B cell (primary cell): ENCODE results near the gene RIOK1. TPM values are rescaled to one million over a fixed set of nuclear protein-coding genes. Genes with fewer than 3 reads are reported as not detected.

ENCODE experiments used
- ATAC-seq: fragments of 200-7000 bp; cut with Tn5 transposase; one replicate; pipeline ENCODE4 v1.10.0; 2021; ENCODE audit warnings: low read depth, mild to moderate bottlenecking, moderate number of reproducible peaks, moderate library complexity
- CTCF ChIA-PET: fragments of 350-600 bp; sonication (Branson Sonifier 250); formaldehyde crosslinking; loops from one replicate; lab custom pipeline; 2021; ENCODE audit warnings: antibody characterized with exemption, inconsistent platforms; lab: Charles Lee
- POLR2A ChIA-PET: fragments of 350-600 bp; sonication (Branson Sonifier 250); formaldehyde crosslinking; loops from one replicate; lab custom pipeline; 2021; ENCODE audit warnings: antibody characterized with exemption; lab: Charles Lee
- DNase-seq: peaks from one replicate; pipeline ENCODE4 v3.0.0; 2013
- H2AFZ ChIP-seq: 2 replicates; pipeline ENCODE4 v1.6.1; 2012; ENCODE audit warnings: mild to moderate bottlenecking, low read depth, low read length; ENCODE audit not compliant: insufficient read depth, poor library complexity, severe bottlenecking
- H3K27ac ChIP-seq, 2 donors: 1 replicate in 1 of 2; 2 replicates in 1 of 2; pipeline ENCODE4 v1.5.1; 2012 to 2013; ENCODE audit warnings: low read length in 2 of 2, mild to moderate bottlenecking in 2 of 2, moderate library complexity in 1 of 2
- H3K27me3 ChIP-seq, 4 experiments: fragments of 200-600 bp in 1 of 4; sonication (generic) in 1 of 4; replicated peaks in 1 of 4; 1 replicate in 2 of 4; 2 replicates in 2 of 4; pipeline versions ENCODE4 v1.6.1 to v1.7.0; 2013 to 2016; ENCODE audit warnings: low read length in 3 of 4, mild to moderate bottlenecking in 2 of 4, mixed read lengths in 1 of 4, moderate library complexity in 1 of 4; ENCODE audit not compliant: insufficient read depth in 4 of 4, control insufficient read depth in 3 of 4; ENCODE audit errors: control extremely low read depth in 1 of 4
- H3K36me3 ChIP-seq, 2 experiments: replicated peaks in 1 of 2; 1 replicate in 1 of 2; 2 replicates in 1 of 2; pipeline versions ENCODE4 v1.6.1 to v1.7.1; 2013; ENCODE audit warnings: low read length in 1 of 2; ENCODE audit not compliant: insufficient read depth in 2 of 2, control insufficient read depth in 1 of 2; ENCODE audit errors: control extremely low read depth in 1 of 2, extremely low read depth in 1 of 2
- H3K4me1 ChIP-seq, 2 donors: fragments of 200-600 bp in 1 of 2; sonication (generic) in 1 of 2; 1 replicate in 1 of 2; 2 replicates in 1 of 2; pipeline versions ENCODE4 v1.5.1 to v1.6.1; 2013 to 2017; ENCODE audit warnings: low read length in 2 of 2; ENCODE audit not compliant: control insufficient read depth in 2 of 2, insufficient read depth in 2 of 2
- H3K4me2 ChIP-seq: replicated peaks from 2 replicates; pipeline ENCODE3; 2012; ENCODE audit warnings: mild to moderate bottlenecking, low read depth, low read length; ENCODE audit not compliant: poor library complexity, severe bottlenecking
- H3K4me3 ChIP-seq, 5 experiments: fragments of 200-600 bp in 1 of 5; sonication (generic) in 1 of 5; 1 replicate in 3 of 5; 2 replicates in 2 of 5; pipeline versions ENCODE4 v1.5.1 to v1.7.0; 2011 to 2016; ENCODE audit warnings: low read length in 4 of 5, mild to moderate bottlenecking in 4 of 5, low read depth in 2 of 5, control low read depth in 1 of 5, moderate library complexity in 1 of 5; ENCODE audit not compliant: insufficient read depth in 1 of 5; ENCODE audit errors: control extremely low read depth in 1 of 5, extremely low read depth in 1 of 5
- H3K79me2 ChIP-seq: fragments of 200-600 bp; sonication (generic); one replicate; pipeline ENCODE4 v1.6.0; 2016; ENCODE audit warnings: low read length; ENCODE audit not compliant: control insufficient read depth, insufficient read depth
- H3K9ac ChIP-seq: fragments of 200-600 bp; sonication (generic); 2 replicates; pipeline ENCODE4 v1.6.1; 2017; ENCODE audit warnings: mild to moderate bottlenecking, low read length, moderate library complexity
- H3K9me3 ChIP-seq, 3 donors: one replicate each; pipeline versions ENCODE4 v1.6.1 to v1.7.1; 2013; ENCODE audit warnings: low read length in 2 of 3; ENCODE audit not compliant: control insufficient read depth in 2 of 3, insufficient read depth in 1 of 3; ENCODE audit errors: control extremely low read depth in 1 of 3
- H4K20me1 ChIP-seq: 2 replicates; pipeline ENCODE4 v1.6.0; 2012; ENCODE audit warnings: mild to moderate bottlenecking, low read length; ENCODE audit not compliant: insufficient read depth, control insufficient read depth, poor library complexity, severe bottlenecking
- H3K27ac Mint-ChIP-seq: one replicate; pipeline ENCODE4 v1.8.0; 2021; ENCODE audit warnings: mixed read lengths
- H3K27me3 Mint-ChIP-seq: one replicate; pipeline ENCODE4 v1.8.0; 2021; ENCODE audit warnings: mixed read lengths
- H3K4me1 Mint-ChIP-seq: one replicate; pipeline ENCODE4 v1.8.0; 2021; ENCODE audit warnings: mixed read lengths
- H3K4me3 Mint-ChIP-seq: one replicate; pipeline ENCODE4 v1.8.0; 2021; ENCODE audit warnings: mixed read lengths
- H3K9me3 Mint-ChIP-seq: one replicate; pipeline ENCODE4 v1.8.0; 2022; ENCODE audit warnings: mixed read lengths; ENCODE audit not compliant: insufficient read depth
- CTCF ChIP-seq: fragments of 200-600 bp; IDR thresholded peaks from one replicate; pipeline ENCODE4 v1.8.0; 2022; ENCODE audit warnings: antibody characterized with exemption, mild to moderate bottlenecking
- EZH2 ChIP-seq: IDR thresholded peaks from 2 replicates; pipeline ENCODE4 v1.6.1; 2012; ENCODE audit warnings: borderline replicate concordance, low read depth, mild to moderate bottlenecking, moderate library complexity, low read length; ENCODE audit not compliant: insufficient read depth, poor library complexity, severe bottlenecking
- WGBS: methylation state at CpG from one replicate; pipeline ENCODE4 v1.1.5; 2013; ENCODE audit warnings: missing lambda C conversion rate; ENCODE audit not compliant: insufficient coverage; 5-methylcytosine and 5-hydroxymethylcytosine counted together
- intact Hi-C: fragments of 100-400 bp; cut with micrococcal nuclease; formaldehyde crosslinking; loops from one replicate; pipeline ENCODE4 v1.10.0; 2022
- polyA plus RNA-seq: library from polyadenylated mRNA; depleted of rRNA; stranded (reverse); fragments of >200 nt; gene quantifications from 2 replicates; pipeline ENCODE4 v1.2.3, GENCODE V29; 2012
- total RNA-seq, 2 donors: library from RNA; stranded (reverse); fragments of 120-200 nt in 1 of 2; gene quantifications; 1 replicate in 1 of 2; 2 replicates in 1 of 2; pipeline versions ENCODE4 v1.2.3 to v1.2.4, GENCODE V29; 2013 to 2022

Gene RIOK1
- total and polyA plus RNA-seq, 2 donors (not counting 1 experiment from before 2014, with no cell fraction given): 13.9 to 25.9 TPM

- ChIA-PET CTCF (interaction anchor here (1.7 kb wide), 1 partner anchor 206 kb away, joined by 3 read pairs; no protein-coding TSS in a partner anchor), POLR2A (no interaction called here)
- DNase-seq (no peak), ATAC-seq (no peak)
- Mint-ChIP-seq H3K9me3 (no peaks in the 10 kb centered on the region), H3K4me3 (no peak overlapping the region), H3K27me3 (no peaks in the 10 kb centered on the region), H3K4me1 (no peaks in the 10 kb centered on the region), H3K27ac (no peak overlapping the region)
- Histone ChIP-seq H3K4me2 (no peak overlapping the region), H3K27ac (no peak overlapping the region), H4K20me1 (no peaks in the 10 kb centered on the region), H3K27me3 (no peaks in the 10 kb centered on the region), H3K9me3 (no peaks in the 10 kb centered on the region), H3K79me2 (no peaks in the 10 kb centered on the region), H3K4me3 (no peak overlapping the region), H3K36me3 (peaks cover 23 to 76% of the 10 kb centered on the region in 2 experiments), H2AFZ (no peak overlapping the region), H3K9ac (no peak overlapping the region), H3K4me1 (no peaks in the 10 kb centered on the region)
- intact Hi-C loops: no loop called here
- WGBS: 100% methylated on average over 1 of the region's 6 CpGs
- TF ChIP-seq CTCF: no peak
- TF ChIP-seq EZH2: no peak
Observed at GRCh38 chr6:7409740-7410139, 20.1 kb downstream of the RIOK1 start.

DNA sequence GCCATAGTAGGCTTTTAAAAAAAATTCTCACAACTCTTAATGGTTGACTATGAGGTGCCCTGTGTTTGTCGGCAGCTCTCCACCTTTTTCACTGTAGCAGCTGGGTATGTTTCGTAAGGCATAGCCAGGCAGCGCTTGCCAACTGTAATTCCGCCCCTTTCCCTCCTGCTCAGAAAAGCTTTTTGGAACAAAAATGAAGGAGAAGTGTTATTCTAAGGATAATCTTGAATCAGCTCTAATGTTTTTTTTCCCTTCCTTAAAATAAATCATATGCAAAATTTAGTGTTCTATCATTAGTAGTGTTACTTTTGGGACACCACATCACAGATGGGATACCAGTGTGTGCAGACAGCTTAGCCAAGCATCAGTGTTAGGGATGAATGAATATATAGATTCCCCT, 21.2 kb downstream of the RIOK1 start:
- Mint-ChIP-seq H3K4me3 (no peak overlapping the region), H3K27me3 (no peaks in the 10 kb centered on the region), H3K27ac (no peak overlapping the region), H3K4me1 (no peaks in the 10 kb centered on the region), H3K9me3 (no peaks in the 10 kb centered on the region)
- ATAC-seq (no peak), DNase-seq (no peak)
- Histone ChIP-seq H3K9me3 (no peaks in the 10 kb centered on the region), H2AFZ (no peak overlapping the region), H3K9ac (no peak overlapping the region), H3K79me2 (no peaks in the 10 kb centered on the region), H3K27ac (no peak overlapping the region), H3K4me1 (no peaks in the 10 kb centered on the region), H3K36me3 (peaks cover 25 to 76% of the 10 kb centered on the region in 2 experiments), H3K27me3 (no peaks in the 10 kb centered on the region), H4K20me1 (no peaks in the 10 kb centered on the region), H3K4me2 (no peak overlapping the region), H3K4me3 (no peak overlapping the region)
- no peak for TF ChIP-seq CTCF
- no peak for TF ChIP-seq EZH2
- CTCF ChIA-PET: interaction anchor here (1.7 kb wide), 1 partner anchor 205 kb away, joined by 3 read pairs; no protein-coding TSS in a partner anchor
- intact Hi-C loops: no loop called here
- POLR2A ChIA-PET: no interaction called here
- no CpG with 5 or more reads among the region's 4 CpGs for whole genome bisulfite sequencing
